ENCODE data around the gene ADAMTS3.

ADAMTS3 gene

DNA sequence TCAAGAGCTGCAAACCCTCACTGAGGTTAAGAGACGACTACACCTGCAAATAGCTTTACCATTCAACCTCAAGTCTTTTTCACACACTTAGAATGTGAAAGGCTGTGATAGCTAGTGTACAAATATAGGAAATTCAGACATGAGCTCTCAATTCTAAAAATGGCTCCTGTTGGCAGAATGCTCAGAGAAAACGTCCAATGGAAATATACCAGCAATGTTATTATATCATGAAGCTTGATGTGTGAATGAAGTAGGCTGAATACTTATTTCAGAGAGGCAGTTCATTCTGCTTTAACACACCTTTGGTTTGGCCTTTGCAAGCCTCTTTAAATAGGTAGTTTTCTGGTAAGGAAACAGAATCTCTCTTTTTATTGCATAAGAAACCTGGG is 227.6 kb downstream of the ADAMTS3 start:
- Histone ChIP-seq H3K27me3 (ENCODE audit: insufficient read depth, low read length) (no peaks in the 10 kb centered on the region), H3K9me3 (ENCODE audit: insufficient read depth, low read depth, low read length) (no peaks in the 10 kb centered on the region), H3K9ac (ENCODE audit: low read depth, low read length) (no peak overlapping the region), H3K4me3 (ENCODE audit: low read length) (no peak overlapping the region), H3K4me1 (ENCODE audit: insufficient read depth, low read length) (no peaks in the 10 kb centered on the region), H3K27ac (ENCODE audit: low read depth, low read length) (no peak overlapping the region), H3K36me3 (ENCODE audit: insufficient read depth, low read length) (no peaks in the 10 kb centered on the region)
- WGBS, result 95% methylated on average over 2 of the region's 2 CpGs

DNA sequence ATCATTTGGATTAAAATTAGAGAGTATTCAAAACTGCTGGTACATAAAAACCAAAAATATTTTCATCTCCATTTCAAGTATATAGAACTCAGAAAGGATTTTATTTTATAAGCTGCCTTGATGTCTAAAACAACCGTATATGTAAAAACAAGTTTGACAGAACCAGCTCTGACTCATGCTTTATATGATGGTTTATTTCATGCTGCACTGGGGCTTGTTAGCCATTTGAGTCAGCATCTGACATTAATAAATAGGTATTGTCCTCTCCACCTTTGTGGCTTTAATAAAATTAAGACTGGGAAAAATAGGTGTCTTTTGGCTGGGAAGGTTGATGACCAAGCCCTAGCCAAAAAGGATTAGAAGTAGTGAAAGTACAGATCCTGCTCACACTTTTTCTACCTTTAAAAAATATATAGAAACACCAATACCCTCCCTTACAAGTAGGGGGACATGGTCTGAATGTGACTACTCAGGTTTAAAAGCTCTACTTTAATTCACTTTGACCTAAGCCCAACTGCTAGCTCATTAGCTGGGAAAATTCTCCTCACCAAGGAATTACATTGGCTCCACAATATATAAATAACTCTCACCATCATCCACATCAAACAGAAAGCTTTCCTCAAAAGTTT is 228.1 kb downstream of the ADAMTS3 start:
- no peaks in the 10 kb centered on the region for H3K36me3 ChIP-seq (ENCODE audit: insufficient read depth, low read length)
- no peak overlapping the region for H3K27ac ChIP-seq (ENCODE audit: low read depth, low read length)
- no peak overlapping the region for H3K4me3 ChIP-seq (ENCODE audit: low read length)
- H3K27me3 ChIP-seq (ENCODE audit: insufficient read depth, low read length), result no peaks in the 10 kb centered on the region
- no peaks in the 10 kb centered on the region for H3K4me1 ChIP-seq (ENCODE audit: insufficient read depth, low read length)
- H3K9me3 ChIP-seq (ENCODE audit: insufficient read depth, low read depth, low read length), result no peaks in the 10 kb centered on the region
- 100% methylated on average over 1 of the region's 1 CpG for WGBS
- no peak overlapping the region for H3K9ac ChIP-seq (ENCODE audit: low read depth, low read length)

- Histone ChIP-seq H3K27me3 (ENCODE audit: insufficient read depth, low read length) (no peaks in the 10 kb centered on the region), H3K27ac (ENCODE audit: low read depth, low read length) (no peak overlapping the region), H3K9me3 (ENCODE audit: insufficient read depth, low read depth, low read length) (no peaks in the 10 kb centered on the region), H3K4me3 (ENCODE audit: low read length) (no peak overlapping the region), H3K4me1 (ENCODE audit: insufficient read depth, low read length) (no peaks in the 10 kb centered on the region), H3K9ac (ENCODE audit: low read depth, low read length) (no peak overlapping the region), H3K36me3 (ENCODE audit: insufficient read depth, low read length) (no peaks in the 10 kb centered on the region)
- 100% methylated on average over 1 of the region's 1 CpG for WGBS
Observed at GRCh38 chr4:72338060-72338459, 231.0 kb downstream of the ADAMTS3 start.

DNA sequence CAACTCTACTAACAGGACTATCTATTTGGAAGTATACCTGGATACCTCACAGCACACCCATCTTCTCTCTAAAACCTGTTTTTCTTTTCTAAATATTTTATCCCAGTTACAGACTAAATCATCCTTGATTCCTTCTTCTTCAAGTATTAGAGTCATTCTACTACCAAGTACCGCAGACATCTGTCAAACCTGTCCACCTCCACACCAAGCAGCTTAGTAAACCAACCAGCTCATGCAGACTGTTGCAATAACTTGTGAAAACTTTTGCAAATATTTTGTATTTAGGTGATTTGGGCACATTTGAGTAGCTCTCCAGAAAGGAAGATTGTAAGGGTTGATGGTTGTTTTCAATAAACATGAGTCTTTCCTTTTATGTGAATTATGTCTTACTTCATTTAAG is 238.6 kb downstream of the ADAMTS3 start:
- 90% methylated on average over 1 of the region's 1 CpG for WGBS
- no peak overlapping the region for H3K27ac ChIP-seq (ENCODE audit: low read depth, low read length)
- H3K9me3 ChIP-seq (ENCODE audit: insufficient read depth, low read depth, low read length), result no peaks in the 10 kb centered on the region
- no peak overlapping the region for H3K4me3 ChIP-seq (ENCODE audit: low read length)
- H3K9ac ChIP-seq (ENCODE audit: low read depth, low read length), result no peak overlapping the region
- H3K36me3 ChIP-seq (ENCODE audit: insufficient read depth, low read length), result no peaks in the 10 kb centered on the region
- H3K4me1 ChIP-seq (ENCODE audit: insufficient read depth, low read length), result no peaks in the 10 kb centered on the region
- H3K27me3 ChIP-seq (ENCODE audit: insufficient read depth, low read length), result no peaks in the 10 kb centered on the region

DNA sequence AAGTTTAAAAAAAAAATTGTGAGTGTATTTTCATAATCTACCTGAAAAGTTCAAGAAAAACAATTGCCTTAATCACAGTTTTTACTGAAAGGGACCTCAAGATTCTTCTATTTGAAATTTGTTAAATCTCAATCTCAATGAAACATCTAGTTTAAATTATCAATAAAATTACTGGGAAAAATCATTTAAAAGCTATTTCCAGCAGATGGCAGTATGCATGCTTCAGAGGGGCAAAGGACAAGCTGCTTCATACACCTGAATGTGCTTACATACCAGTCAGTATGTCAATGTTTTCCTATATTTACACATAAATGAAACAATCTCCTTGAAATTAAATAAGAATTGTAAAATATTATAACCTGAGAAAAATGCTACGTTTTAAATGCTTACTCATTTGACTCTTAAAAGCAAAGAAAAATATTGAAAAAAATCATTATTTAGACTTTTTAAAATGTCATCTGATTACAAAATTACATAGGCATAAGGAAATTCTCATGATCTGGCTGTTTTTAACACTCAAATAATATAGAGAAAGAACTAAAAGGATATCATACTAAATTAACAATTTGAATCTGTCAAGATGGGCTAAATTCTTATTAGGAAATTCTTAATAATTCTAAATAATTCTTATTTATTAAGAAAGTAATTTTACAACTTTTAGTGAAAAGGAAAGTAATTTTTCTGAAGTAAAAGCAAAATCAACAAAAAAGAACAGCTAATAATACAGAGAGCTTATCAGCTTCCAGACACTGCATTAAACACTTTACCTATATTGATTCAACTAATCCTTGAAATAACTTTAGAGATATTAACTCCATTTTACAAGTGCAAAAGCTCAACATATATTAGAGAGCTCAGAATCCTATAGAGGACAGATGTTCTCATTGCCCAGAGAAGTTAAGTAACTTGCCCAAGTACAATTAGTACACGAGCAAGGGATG is 242.1 kb downstream of the ADAMTS3 start:
- Histone ChIP-seq H3K4me1 (ENCODE audit: insufficient read depth, low read length) (no peaks in the 10 kb centered on the region), H3K4me3 (ENCODE audit: low read length) (no peak overlapping the region), H3K9ac (ENCODE audit: low read depth, low read length) (no peak overlapping the region), H3K36me3 (ENCODE audit: insufficient read depth, low read length) (no peaks in the 10 kb centered on the region), H3K27ac (ENCODE audit: low read depth, low read length) (no peak overlapping the region), H3K27me3 (ENCODE audit: insufficient read depth, low read length) (no peaks in the 10 kb centered on the region), H3K9me3 (ENCODE audit: insufficient read depth, low read depth, low read length) (no peaks in the 10 kb centered on the region)
- 92% methylated on average over 1 of the region's 2 CpGs for WGBS

GRCh38 chr4:72325215-72325614 is 243.8 kb downstream of the ADAMTS3 start:
- Histone ChIP-seq H3K27ac (ENCODE audit: low read depth, low read length) (no peak overlapping the region), H3K9ac (ENCODE audit: low read depth, low read length) (no peak overlapping the region), H3K9me3 (ENCODE audit: insufficient read depth, low read depth, low read length) (no peaks in the 10 kb centered on the region), H3K4me1 (ENCODE audit: insufficient read depth, low read length) (no peaks in the 10 kb centered on the region), H3K27me3 (ENCODE audit: insufficient read depth, low read length) (no peaks in the 10 kb centered on the region), H3K36me3 (ENCODE audit: insufficient read depth, low read length) (no peaks in the 10 kb centered on the region), H3K4me3 (ENCODE audit: low read length) (no peak overlapping the region)

GRCh38 chr4:72323227-72323626 is 245.8 kb downstream of the ADAMTS3 start:
- Histone ChIP-seq H3K9me3 (ENCODE audit: insufficient read depth, low read depth, low read length) (no peaks in the 10 kb centered on the region), H3K9ac (ENCODE audit: low read depth, low read length) (no peak overlapping the region), H3K4me1 (ENCODE audit: insufficient read depth, low read length) (no peaks in the 10 kb centered on the region), H3K4me3 (ENCODE audit: low read length) (no peak overlapping the region), H3K27ac (ENCODE audit: low read depth, low read length) (no peak overlapping the region), H3K27me3 (ENCODE audit: insufficient read depth, low read length) (no peaks in the 10 kb centered on the region), H3K36me3 (ENCODE audit: insufficient read depth, low read length) (no peaks in the 10 kb centered on the region)
- 88% methylated on average over 2 of the region's 2 CpGs for WGBS

GRCh38 chr4:72320223-72320948 is 248.6 kb downstream of the ADAMTS3 start:
- Histone ChIP-seq H3K27me3 (ENCODE audit: insufficient read depth, low read length) (no peaks in the 10 kb centered on the region), H3K27ac (ENCODE audit: low read depth, low read length) (no peak overlapping the region), H3K4me1 (ENCODE audit: insufficient read depth, low read length) (no peaks in the 10 kb centered on the region), H3K9me3 (ENCODE audit: insufficient read depth, low read depth, low read length) (no peaks in the 10 kb centered on the region), H3K36me3 (ENCODE audit: insufficient read depth, low read length) (no peaks in the 10 kb centered on the region), H3K4me3 (ENCODE audit: low read length) (no peak overlapping the region), H3K9ac (ENCODE audit: low read depth, low read length) (no peak overlapping the region)
- 95% methylated on average over 6 of the region's 6 CpGs for WGBS

GRCh38 chr4:72319601-72320021 is 249.4 kb downstream of the ADAMTS3 start:
- WGBS, result 92% methylated on average over 4 of the region's 4 CpGs
- no peak overlapping the region for H3K9ac ChIP-seq (ENCODE audit: low read depth, low read length)
- H3K36me3 ChIP-seq (ENCODE audit: insufficient read depth, low read length), result no peaks in the 10 kb centered on the region
- no peak overlapping the region for H3K27ac ChIP-seq (ENCODE audit: low read depth, low read length)
- no peaks in the 10 kb centered on the region for H3K4me1 ChIP-seq (ENCODE audit: insufficient read depth, low read length)
- no peaks in the 10 kb centered on the region for H3K27me3 ChIP-seq (ENCODE audit: insufficient read depth, low read length)
- no peaks in the 10 kb centered on the region for H3K9me3 ChIP-seq (ENCODE audit: insufficient read depth, low read depth, low read length)
- H3K4me3 ChIP-seq (ENCODE audit: low read length), result no peak overlapping the region

DNA sequence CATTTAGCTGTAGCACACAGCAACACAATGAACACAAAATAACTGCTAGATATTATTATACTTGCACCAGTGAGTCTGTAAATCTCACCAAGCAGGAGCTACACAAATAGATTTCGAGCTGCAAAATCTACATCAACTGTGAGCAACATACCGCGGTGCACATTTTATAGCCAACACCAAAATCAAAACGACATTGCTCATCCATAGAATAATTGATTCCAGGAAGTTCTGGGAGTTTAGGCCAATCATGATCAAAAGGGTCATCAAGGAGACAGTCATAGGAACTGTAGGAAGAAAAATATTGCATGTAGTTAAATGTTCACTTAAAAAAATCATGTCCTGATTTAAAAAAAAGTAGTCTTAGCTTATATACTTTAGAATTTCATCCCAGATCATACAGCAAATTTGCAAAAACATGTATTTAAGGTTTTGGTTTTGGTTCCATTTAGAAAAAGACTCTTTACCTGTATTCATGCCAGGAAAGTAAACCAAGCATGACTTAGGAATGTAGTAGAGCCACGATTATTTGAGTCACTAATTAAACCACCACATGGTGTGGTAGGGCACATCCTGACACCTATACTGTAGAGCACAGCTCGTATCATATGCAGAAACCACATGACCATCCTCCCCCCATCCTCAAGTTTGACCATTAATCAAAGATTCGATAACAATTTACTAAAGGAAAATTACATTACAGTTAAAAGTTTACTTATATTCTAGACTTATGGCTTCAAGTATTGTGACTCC is 250.4 kb downstream of the ADAMTS3 start:
- Histone ChIP-seq H3K36me3 (ENCODE audit: insufficient read depth, low read length) (no peaks in the 10 kb centered on the region), H3K9ac (ENCODE audit: low read depth, low read length) (no peak overlapping the region), H3K4me1 (ENCODE audit: insufficient read depth, low read length) (no peaks in the 10 kb centered on the region), H3K9me3 (ENCODE audit: insufficient read depth, low read depth, low read length) (no peaks in the 10 kb centered on the region), H3K27ac (ENCODE audit: low read depth, low read length) (no peak overlapping the region), H3K4me3 (ENCODE audit: low read length) (no peak overlapping the region), H3K27me3 (ENCODE audit: insufficient read depth, low read length) (no peaks in the 10 kb centered on the region)
- 98% methylated on average over 7 of the region's 7 CpGs for WGBS

DNA sequence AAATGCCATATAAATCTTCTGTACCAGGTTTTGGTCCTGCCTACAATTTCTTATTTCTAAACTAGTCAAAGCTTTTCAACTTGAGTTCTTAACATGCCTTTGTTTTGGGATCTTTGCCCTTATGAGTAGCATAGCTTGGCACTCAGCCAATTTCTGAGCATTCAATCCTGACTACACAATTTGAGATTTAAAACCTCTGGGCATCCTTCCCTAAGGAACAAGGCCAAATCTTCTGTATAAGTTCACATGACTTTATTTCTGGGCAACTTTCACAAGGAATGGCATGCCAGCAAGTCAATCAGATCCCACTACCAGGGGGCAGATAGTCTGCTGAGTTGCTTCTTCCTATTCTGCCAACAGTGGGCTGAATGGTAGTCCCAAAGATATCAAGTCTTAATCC is 254.2 kb downstream of the ADAMTS3 start:
- no peak overlapping the region for H3K4me3 ChIP-seq (ENCODE audit: low read length)
- no peaks in the 10 kb centered on the region for H3K9me3 ChIP-seq (ENCODE audit: insufficient read depth, low read depth, low read length)
- H3K36me3 ChIP-seq (ENCODE audit: insufficient read depth, low read length), result no peaks in the 10 kb centered on the region
- H3K9ac ChIP-seq (ENCODE audit: low read depth, low read length), result no peak overlapping the region
- no peak overlapping the region for H3K27ac ChIP-seq (ENCODE audit: low read depth, low read length)
- no peaks in the 10 kb centered on the region for H3K27me3 ChIP-seq (ENCODE audit: insufficient read depth, low read length)
- H3K4me1 ChIP-seq (ENCODE audit: insufficient read depth, low read length), result peaks cover 14% of the 10 kb centered on the region; the same call in 1 of the 2 replicates
